ENCODE data around the gene SLC47A2. TPM values are rescaled to one million over a fixed set of nuclear protein-coding genes. Genes with fewer than 3 reads are reported as not detected.

SLC47A2 gene
- polyA plus RNA-seq, 1 donor from 2014 or later: not detected

DNA sequence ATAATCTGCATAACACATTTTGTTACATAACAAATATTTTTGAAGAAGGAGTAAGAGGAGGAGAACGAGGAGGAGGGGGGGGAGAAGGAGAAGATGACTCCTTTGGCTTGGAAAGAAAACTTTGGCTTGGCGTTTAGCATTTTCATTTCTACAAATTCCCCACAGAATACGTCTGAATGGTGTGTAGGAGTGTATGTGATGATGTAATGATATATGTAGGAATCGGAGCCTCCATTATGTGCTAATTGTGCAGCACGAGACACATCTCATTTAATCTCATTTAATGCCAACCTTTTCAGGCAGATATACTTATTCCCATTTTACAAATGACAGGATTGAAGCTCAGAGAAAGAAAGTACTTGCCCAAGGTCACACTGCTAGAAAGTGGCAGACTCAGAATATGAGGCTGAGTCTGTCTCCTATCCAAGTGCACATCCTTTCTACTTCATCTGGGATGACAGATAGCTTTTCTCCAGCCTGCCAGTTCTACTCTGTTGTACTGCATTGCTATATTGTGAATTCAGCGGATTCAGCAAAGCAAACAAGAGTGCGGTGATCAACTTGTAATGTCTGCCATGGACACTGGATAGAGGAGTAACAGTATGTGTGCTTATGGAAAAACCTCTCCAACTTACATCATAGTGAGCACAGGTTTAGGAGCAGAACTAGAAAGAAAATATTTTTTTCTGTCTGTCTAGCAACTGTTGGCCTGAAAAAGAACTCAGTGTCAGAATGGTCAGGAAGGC is 10.4 kb upstream of the SLC47A2 start:
- H3K4me2 ChIP-seq (ENCODE audit: low read length): no peak overlapping the region
- H2AFZ ChIP-seq (ENCODE audit: low read depth, low read length): no peak overlapping the region
- H3K36me3 ChIP-seq (ENCODE audit: insufficient read depth, low read length): no peaks in the 10 kb centered on the region
- H3K27ac ChIP-seq (ENCODE audit: low read length): no peak overlapping the region
- no peaks in the 10 kb centered on the region for H3K27me3 ChIP-seq (ENCODE audit: insufficient read depth, low read depth, low read length)
- H3K9me2 ChIP-seq (ENCODE audit: insufficient read depth, low read length): no peaks in the 10 kb centered on the region
- no peak overlapping the region for H3K9ac ChIP-seq (ENCODE audit: low read length)
- no peak overlapping the region for H3K4me3 ChIP-seq (ENCODE audit: low read length)
- no peaks in the 10 kb centered on the region for H3K9me3 ChIP-seq (ENCODE audit: low read length)
- TF ChIP-seq EZH2 (IDR thresholded peaks at IDR 0.05; ENCODE audit: borderline replicate concordance, insufficient read depth, low read length, poor library complexity, severe bottlenecking) (no peak), SMC3 (conservative IDR thresholded peaks at IDR 0.05; ENCODE audit: poor library complexity) (no peak), RAD21 (conservative IDR thresholded peaks at IDR 0.05) (no peak), MXI1 (conservative IDR thresholded peaks at IDR 0.05; ENCODE audit: poor library complexity, severe bottlenecking) (no peak), POLR2AphosphoS5 (IDR thresholded peaks at IDR 0.05) (no peak), TAF1 (IDR thresholded peaks at IDR 0.05; ENCODE audit: low read depth) (no peak), EP300 (conservative IDR thresholded peaks at IDR 0.05; ENCODE audit: poor library complexity, severe bottlenecking) (no peak)
- TF ChIP-seq, protein P1, sequence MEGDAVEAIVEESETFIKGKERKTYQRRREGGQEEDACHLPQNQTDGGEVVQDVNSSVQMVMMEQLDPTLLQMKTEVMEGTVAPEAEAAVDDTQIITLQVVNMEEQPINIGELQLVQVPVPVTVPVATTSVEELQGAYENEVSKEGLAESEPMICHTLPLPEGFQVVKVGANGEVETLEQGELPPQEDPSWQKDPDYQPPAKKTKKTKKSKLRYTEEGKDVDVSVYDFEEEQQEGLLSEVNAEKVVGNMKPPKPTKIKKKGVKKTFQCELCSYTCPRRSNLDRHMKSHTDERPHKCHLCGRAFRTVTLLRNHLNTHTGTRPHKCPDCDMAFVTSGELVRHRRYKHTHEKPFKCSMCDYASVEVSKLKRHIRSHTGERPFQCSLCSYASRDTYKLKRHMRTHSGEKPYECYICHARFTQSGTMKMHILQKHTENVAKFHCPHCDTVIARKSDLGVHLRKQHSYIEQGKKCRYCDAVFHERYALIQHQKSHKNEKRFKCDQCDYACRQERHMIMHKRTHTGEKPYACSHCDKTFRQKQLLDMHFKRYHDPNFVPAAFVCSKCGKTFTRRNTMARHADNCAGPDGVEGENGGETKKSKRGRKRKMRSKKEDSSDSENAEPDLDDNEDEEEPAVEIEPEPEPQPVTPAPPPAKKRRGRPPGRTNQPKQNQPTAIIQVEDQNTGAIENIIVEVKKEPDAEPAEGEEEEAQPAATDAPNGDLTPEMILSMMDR (IDR thresholded peaks at IDR 0.05; ENCODE audit: poor library complexity, severe bottlenecking): no peak
- TF ChIP-seq, protein P2, sequence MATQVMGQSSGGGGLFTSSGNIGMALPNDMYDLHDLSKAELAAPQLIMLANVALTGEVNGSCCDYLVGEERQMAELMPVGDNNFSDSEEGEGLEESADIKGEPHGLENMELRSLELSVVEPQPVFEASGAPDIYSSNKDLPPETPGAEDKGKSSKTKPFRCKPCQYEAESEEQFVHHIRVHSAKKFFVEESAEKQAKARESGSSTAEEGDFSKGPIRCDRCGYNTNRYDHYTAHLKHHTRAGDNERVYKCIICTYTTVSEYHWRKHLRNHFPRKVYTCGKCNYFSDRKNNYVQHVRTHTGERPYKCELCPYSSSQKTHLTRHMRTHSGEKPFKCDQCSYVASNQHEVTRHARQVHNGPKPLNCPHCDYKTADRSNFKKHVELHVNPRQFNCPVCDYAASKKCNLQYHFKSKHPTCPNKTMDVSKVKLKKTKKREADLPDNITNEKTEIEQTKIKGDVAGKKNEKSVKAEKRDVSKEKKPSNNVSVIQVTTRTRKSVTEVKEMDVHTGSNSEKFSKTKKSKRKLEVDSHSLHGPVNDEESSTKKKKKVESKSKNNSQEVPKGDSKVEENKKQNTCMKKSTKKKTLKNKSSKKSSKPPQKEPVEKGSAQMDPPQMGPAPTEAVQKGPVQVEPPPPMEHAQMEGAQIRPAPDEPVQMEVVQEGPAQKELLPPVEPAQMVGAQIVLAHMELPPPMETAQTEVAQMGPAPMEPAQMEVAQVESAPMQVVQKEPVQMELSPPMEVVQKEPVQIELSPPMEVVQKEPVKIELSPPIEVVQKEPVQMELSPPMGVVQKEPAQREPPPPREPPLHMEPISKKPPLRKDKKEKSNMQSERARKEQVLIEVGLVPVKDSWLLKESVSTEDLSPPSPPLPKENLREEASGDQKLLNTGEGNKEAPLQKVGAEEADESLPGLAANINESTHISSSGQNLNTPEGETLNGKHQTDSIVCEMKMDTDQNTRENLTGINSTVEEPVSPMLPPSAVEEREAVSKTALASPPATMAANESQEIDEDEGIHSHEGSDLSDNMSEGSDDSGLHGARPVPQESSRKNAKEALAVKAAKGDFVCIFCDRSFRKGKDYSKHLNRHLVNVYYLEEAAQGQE (IDR thresholded peaks at IDR 0.05; ENCODE audit: borderline replicate concordance): no peak
- H4K20me1 ChIP-seq (ENCODE audit: insufficient read depth): no peaks in the 10 kb centered on the region
- no peaks in the 10 kb centered on the region for H3K79me2 ChIP-seq (replicated peaks; ENCODE audit: insufficient read depth, low read length)
- H3F3A ChIP-seq (ENCODE audit: insufficient read depth, low read length, poor library complexity, severe bottlenecking): no peaks in the 10 kb centered on the region

DNA sequence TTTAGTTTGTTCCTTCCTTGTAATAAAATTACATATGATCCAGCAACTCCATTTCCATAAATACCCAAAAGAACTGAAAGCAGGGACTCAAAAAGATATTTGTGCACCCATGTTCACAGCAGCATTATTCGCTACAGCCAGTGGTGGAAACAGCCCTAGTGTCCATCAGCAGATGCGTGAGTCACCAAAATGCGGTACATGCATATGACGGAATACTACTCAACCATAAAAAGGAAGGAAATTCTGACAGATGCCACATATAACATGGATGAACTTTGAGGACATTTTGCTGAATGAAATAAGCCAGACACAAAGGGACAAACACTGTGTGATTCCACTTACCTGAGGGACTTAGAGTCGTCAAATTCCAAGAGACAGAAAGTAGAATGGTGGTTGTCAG is 9.1 kb upstream of the SLC47A2 start:
- Histone ChIP-seq H3K9me3 (ENCODE audit: low read length) (no peaks in the 10 kb centered on the region), H3K79me2 (replicated peaks; ENCODE audit: insufficient read depth, low read length) (no peaks in the 10 kb centered on the region), H3F3A (ENCODE audit: insufficient read depth, low read length, poor library complexity, severe bottlenecking) (no peaks in the 10 kb centered on the region), H3K9me2 (ENCODE audit: insufficient read depth, low read length) (no peaks in the 10 kb centered on the region), H4K20me1 (ENCODE audit: insufficient read depth) (no peaks in the 10 kb centered on the region), H3K4me3 (ENCODE audit: low read length) (no peak overlapping the region), H3K4me2 (ENCODE audit: low read length) (no peak overlapping the region), H3K27ac (ENCODE audit: low read length) (no peak overlapping the region), H2AFZ (ENCODE audit: low read depth, low read length) (no peak overlapping the region), H3K36me3 (ENCODE audit: insufficient read depth, low read length) (no peaks in the 10 kb centered on the region), H3K9ac (ENCODE audit: low read length) (no peak overlapping the region), H3K27me3 (ENCODE audit: insufficient read depth, low read depth, low read length) (no peaks in the 10 kb centered on the region)
- TF ChIP-seq, protein P1 (IDR thresholded peaks at IDR 0.05; ENCODE audit: poor library complexity, severe bottlenecking): no peak
